GM19324 (cell line): Measurements from ENCODE around the gene ANKRD29.

Experiments
- ATAC-seq: cut with Tn5 transposase; IDR thresholded peaks from one replicate; pipeline ENCODE4 v1.9.1; 2021; ENCODE audit warnings: mild to moderate bottlenecking, moderate library complexity; ENCODE audit not compliant: unreplicated experiment, low FRiP score

ANKRD29 gene, protein sequence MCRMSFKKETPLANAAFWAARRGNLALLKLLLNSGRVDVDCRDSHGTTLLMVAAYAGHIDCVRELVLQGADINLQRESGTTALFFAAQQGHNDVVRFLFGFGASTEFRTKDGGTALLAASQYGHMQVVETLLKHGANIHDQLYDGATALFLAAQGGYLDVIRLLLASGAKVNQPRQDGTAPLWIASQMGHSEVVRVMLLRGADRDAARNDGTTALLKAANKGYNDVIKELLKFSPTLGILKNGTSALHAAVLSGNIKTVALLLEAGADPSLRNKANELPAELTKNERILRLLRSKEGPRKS

DNA sequence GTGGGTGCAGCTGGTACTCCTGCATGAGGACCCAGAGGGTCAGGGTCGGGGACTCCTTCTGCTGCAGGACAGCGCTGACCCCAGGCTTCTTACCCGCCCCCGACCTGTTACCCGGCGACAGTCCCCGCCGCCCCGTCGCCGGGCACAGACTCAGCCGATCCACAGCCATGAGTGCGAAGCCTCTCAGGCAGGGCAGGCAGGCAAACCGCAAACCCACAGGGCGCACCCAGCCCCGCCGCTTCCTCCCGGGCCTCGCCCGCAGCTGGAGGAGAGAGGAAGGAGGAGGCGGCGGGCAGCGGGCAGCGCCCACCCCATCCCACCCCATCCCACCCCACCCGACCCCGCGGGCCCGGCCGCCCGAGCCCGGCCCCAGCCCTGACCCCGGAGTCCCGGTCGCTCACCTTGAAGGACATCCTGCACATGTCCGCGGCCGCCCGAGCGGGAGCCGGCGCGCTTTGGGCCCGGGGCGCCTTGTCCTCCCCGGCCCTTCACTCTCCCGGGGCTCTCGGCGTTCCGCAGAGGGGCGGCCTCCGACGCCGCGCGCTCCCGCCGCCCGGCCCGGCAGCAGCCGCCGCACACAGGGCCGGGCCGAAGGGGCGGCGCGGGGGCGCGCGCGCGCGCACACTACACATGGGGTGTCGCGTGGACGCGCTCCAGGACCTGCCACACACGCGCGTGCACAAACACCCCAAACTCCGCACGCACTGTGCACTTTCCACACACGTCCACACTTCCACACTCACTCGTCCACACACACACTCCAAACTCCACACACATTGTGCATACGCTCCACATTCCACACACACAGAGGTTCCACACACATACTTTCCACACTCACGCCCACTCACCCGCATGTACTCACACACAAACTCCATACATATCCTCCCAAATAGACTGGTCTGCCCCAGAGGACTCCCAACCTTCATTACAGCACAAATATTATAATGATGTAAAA is at the start of gene ANKRD29:
Gene ANKRD29 (minus strand): TSS at position 603 of the 955 bp plus-strand sequence. CDS start 181 bp downstream, at position 422.
- ATAC-seq: peak; percentile 58

DNA sequence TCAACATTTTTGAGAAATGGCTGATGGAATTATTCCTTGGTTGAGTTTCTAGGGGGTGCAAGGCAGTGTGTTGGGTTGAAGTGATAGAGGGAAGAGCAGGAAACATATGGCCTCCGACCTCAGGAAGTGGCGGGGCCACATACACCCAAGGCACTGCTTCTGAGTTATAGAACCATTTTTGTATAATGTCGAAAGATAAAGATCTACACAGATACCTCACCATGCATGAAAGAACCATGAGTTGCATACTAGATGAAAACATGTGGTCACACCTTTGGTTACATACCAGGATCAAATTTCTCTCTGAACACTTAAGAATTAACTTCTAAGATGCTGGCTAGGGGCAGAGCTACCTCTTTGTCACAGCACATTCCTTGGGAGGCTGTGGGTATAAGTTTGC is 49.7 kb upstream of the ANKRD29 start:
- ATAC-seq: no peak

DNA sequence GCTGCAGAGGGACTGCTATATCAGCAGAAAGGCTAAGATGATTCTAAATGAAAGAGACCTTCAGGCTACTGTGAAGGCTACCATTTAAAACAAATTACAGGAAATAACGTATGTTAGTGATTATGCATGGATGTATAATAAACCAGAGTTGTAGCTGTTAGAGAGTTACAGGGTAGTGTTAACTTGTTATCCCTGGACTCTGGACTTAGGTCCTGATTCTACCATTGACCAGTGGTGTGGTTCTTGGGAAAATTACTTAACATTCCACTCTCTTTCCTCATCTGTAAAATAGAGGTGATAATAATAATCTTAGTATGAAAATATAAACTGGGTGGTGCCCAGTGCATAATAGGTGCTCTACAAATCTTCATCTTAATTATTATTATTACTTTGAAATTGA is 48.7 kb upstream of the ANKRD29 start:
- no peak for ATAC-seq

GRCh38 chr18:23710946-23711345 is 48.2 kb upstream of the ANKRD29 start:
- ATAC-seq: no peak

DNA sequence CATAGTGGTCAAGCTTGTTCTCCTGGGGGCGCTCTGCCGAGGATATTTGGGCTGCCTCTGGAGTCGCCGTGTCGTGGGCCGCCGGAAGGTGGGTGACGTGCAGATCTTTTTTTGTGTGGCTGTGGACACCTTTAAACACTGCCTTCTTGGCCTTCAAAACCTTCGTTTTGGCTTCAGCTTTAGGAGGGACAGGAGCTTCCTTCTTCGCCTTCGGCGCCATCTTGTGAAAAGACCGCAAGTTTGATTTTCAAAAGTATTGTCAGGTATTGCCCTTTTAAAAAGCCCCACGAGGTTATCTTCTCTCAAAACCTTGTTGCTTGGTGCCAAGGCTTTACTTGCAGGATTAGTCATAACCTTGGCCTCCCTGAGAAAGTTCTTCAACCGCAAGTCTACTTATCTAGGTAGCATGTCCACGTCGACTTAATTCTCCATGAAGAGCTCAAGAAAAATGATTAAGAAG is 47.4 kb upstream of the ANKRD29 start:
- ATAC-seq: no peak

- no peak for ATAC-seq
Observed at GRCh38 chr18:23706971-23707640, 44.4 kb upstream of the ANKRD29 start.

DNA sequence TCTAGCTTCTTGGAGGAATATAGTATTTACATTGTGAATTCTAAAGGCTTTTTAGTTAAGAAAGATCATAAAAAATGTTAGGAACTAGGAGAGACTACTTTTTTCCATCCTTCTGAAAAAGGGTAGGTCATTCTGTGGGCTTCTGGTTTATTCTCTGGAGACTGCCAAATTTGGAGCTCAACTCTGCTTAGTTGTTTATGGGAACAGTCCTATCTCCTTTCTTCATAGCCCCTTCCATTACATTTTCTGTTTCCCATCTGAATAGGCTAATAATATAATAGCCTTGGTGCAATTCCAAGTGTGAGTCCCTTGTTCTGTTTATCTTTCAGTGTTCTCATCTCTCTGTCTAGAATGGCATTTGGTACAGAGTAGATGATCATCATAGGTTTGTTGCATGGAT is 42.1 kb upstream of the ANKRD29 start:
- no peak for ATAC-seq

GRCh38 chr18:23703987-23704384 is 41.3 kb upstream of the ANKRD29 start:
- no peak for ATAC-seq

DNA sequence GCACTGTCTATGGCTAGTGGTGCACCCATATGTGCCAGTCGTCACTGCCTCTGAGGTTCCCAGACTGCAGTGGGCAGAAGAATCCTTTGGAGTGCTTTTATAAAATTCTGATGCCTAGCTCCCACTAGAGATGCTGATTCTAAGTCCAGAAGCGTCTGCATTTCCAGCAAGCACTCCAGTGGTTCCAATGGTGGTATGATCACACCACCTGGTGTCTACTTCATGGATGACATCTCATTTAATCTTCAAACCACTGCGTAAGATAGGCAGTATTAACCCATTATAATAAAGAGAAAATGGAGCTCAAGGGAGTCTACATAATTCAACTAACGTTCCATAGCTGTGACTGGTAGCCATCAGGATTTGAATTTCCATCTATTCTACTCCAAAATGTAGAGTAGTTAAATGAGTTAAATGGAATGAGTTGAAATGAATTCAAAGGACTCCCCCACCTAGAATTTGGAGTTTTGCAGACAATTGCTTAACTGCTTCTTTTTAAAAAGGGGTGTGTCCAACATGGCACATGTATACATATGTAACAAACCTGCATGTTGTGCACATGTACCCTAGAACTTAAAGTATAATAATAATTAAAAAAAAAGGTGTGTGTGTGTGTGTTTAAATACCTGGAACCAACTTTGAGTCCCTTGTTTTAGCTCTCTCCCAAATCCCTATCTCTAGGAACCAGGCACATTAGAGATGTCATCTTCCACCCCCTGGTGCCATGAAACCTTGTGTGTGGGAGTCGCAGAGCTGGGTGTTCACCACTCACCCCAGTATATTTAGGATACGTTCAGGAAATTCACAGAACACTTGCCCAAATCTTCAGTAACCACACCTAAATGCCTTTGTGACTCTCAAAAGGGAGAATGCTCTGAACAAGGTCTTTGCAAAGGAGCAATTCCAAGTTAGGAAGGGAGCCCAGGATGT is 40.6 kb upstream of the ANKRD29 start:
- no peak for ATAC-seq

DNA sequence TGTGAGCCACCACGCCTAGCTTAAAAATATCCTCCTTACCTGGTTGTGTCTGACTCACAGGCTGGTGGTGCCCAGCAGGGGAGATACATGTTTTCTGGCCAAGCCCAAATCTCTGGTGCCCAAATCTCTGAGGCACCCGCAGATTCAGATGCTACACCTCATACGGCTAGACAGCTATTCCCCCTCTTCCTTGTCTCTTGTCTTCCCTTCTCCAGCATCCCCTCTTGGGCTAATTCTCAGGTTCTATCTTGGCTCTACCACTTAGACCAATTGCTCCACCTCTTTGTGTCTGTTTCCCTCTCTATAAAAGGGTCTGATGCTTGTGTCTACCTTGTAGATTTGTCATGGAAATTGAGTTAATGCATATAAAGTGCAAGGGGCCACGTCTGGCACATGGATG is 39.9 kb upstream of the ANKRD29 start:
- no peak for ATAC-seq

DNA sequence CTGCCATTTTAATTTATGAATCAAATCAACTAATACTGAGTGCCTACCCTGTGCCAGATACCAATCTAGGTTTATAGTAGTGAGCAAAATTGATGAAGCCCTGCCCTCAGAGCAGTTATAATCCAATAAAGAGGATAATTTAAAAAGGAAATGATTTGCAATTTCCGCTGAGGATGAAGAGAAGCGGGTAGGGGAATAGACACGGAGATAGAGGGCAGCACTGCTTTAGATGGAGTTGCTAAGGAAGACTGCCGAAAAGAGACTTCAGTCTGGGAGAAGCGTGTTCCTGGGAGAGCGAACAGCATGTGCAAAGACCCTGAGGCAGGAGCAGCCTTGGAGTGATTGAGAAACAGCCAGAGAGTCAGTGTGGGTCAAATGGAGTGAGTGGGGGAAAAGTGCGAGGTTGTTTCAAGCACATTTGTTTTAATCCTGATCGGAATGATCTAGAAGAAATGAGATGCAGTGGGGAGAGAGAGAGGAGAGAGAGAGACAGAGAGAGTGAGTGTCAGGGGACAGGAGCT is 38.9 kb upstream of the ANKRD29 start:
- no peak for ATAC-seq

DNA sequence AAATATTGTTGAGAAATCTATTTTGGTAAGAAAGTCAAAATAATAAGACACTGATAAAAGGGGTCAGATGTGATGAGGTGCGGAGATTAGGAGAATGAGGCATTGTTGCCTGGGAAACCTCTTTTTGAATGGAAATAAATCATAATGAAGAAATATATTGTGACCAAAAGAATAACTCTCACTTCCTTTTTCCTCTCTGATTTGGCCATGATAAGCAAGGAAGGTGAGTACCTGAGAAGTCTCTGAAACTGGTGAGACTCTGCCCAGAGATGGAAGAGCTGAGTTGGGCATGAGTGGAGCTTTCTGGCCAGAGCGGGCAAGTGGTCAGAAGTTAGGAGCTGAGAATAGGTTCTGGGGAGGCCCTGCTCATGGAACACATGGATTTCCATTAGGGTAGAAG is 38.3 kb upstream of the ANKRD29 start:
- ATAC-seq: no peak

GRCh38 chr18:23694637-23695430 is 32.1 kb upstream of the ANKRD29 start:
- no peak for ATAC-seq

DNA sequence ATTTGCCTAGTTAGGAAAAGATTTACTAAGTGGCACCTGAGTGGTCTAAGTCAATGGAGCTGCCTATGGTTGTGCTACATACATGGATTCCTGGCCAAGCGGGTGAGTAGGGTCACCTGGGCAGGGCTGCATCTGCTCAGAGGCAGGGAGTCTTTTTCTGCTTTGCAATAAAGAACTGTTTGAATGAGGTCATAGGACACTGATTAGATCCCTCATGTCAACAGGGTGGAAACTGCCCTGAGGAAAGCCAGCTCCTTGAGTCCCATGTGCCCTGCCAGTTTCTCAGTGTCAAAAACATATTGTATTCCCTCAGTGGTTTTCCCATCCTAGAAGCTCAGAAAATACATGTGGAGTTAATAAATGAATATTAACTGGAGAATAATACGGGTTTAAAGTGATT is 31.1 kb upstream of the ANKRD29 start:
- no peak for ATAC-seq

GRCh38 chr18:23690505-23691068 is 27.9 kb upstream of the ANKRD29 start:
- ATAC-seq: no peak

- peak; percentile 51 for ATAC-seq
Observed at GRCh38 chr18:23689616-23690504, 27.1 kb upstream of the ANKRD29 start.

DNA sequence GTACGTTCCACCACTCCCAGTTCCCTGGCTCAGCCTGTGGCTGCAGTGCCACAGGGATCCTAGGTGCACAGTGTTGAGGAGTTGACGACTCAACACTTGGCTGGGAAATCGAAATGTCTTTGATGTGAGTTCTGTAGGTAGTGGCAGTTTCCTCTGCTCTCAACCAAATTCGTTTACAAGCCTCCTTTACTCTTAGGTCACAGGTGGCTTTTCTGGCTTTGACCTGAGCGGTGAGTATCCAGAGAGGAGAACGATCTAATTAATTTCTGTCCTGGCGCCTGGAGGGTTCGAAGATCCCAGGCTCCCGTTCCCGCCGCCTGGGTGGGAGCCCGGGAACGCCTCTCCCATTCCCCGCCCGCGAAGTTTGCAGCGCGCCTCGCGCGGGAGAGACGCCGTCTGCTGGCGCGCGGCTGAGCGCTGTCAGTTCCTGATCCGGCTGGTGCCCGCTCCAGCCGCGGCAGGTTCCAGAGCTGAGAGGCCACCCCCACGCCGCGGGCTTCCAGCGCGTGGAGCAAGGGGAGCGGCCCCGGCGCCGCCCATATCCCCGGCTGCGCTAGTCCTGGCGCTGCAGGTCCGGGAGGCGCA is 26.4 kb upstream of the ANKRD29 start, which contains the start of gene LAMA3:
Gene LAMA3 (plus strand): TSS at position 423 of the 585 bp plus-strand sequence. CDS start 231 bp downstream, outside the sequence.
- peak; percentile 66 for ATAC-seq
